Neutrophil (primary cell): ENCODE results near the gene FLII.

Experiments used
- H3K27ac ChIP-seq: fragments of 200-600 bp; sonication (generic); 2 replicates; pipeline ENCODE4 v1.5.1; 2016; ENCODE audit warnings: mild to moderate bottlenecking, moderate library complexity
- H3K27me3 ChIP-seq: fragments of 200-600 bp; sonication (generic); 2 replicates; pipeline ENCODE4 v1.6.0; 2016; ENCODE audit warnings: mild to moderate bottlenecking
- H3K36me3 ChIP-seq: fragments of 200-600 bp; sonication (generic); 2 replicates; pipeline ENCODE4 v1.5.1; 2017
- H3K4me1 ChIP-seq, 2 experiments: fragments of 200-600 bp in 1 of 2; sonication (generic) in 1 of 2; 1 replicate in 1 of 2; 2 replicates in 1 of 2; pipeline versions ENCODE4 v1.5.1 to v1.6.1; 2013 to 2016; ENCODE audit warnings: low read depth in 1 of 2, low read length in 1 of 2, mild to moderate bottlenecking in 1 of 2, moderate library complexity in 1 of 2; ENCODE audit not compliant: control insufficient read depth in 1 of 2, insufficient read depth in 1 of 2
- H3K4me3 ChIP-seq, 2 experiments: fragments of 200-600 bp in 1 of 2; sonication (generic) in 1 of 2; 1 replicate in 1 of 2; 2 replicates in 1 of 2; pipeline ENCODE4 v1.5.1; 2013 to 2016; ENCODE audit warnings: low read depth in 1 of 2, low read length in 1 of 2, mild to moderate bottlenecking in 1 of 2, moderate library complexity in 1 of 2
- H3K9me3 ChIP-seq: fragments of 200-600 bp; sonication (generic); 2 replicates; pipeline ENCODE4 v1.5.1; 2016
- CTCF ChIP-seq: fragments of 200-600 bp; sonication (generic); IDR thresholded peaks from 2 replicates; pipeline ENCODE4 v1.5.1; 2016; ENCODE audit warnings: antibody characterized with exemption

The FLII gene

GRCh38 chr17:18231164-18231563, 27.4 kb downstream of the FLII start:
- Histone ChIP-seq H3K27me3 (peaks cover 9% of the 10 kb centered on the region), H3K36me3 (peaks cover 7% of the 10 kb centered on the region), H3K4me1 (peaks cover 2 to 4% of the 10 kb centered on the region in 2 experiments), H3K27ac (no peak overlapping the region), H3K4me3 (no peak overlapping the region), H3K9me3 (no peaks in the 10 kb centered on the region)
- no peak for TF ChIP-seq CTCF

DNA sequence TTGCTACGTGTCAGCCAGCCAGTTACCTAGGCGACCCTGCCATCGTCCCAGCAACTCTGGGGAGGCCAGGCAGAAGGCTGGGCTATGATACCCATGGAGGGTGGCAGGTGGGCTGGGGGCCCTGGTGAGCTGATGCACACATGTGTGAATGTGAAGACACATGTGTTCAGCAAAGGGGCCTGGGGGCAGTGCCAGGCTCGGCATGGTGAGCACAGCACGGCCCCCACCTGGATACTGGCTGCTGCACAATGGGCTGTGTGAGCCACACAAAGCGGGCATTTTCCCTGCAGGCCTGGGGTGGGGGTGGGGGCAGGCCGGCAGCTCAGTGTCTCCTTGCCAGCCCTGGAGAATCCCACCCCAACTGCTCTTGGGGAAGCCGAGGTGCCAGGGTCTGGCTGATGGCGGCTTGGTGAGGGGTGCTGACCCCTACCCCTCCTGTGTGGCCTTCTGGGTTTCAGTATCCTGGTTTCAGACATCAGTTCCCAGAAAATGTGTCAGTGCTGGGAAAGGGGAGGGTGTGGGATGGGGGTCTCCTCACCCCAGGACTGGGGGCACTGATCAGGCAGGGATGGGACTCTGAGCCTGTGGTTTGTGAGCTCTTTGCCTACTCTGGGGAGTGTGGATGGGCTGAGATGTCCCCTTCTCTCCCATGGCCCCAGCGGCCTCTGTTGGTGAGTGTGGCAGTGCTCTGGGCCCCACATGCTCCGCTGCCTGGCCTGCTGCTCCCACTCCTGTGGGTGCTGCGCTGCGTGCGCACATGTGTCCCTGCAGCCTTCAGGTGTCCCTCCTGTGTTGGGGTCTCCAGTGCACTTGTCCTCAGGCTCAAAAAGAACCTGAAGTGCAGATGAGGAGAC, 28.0 kb downstream of the FLII start:
- Histone ChIP-seq H3K27me3 (peaks cover 13% of the 10 kb centered on the region), H3K4me3 (no peak overlapping the region), H3K27ac (no peak overlapping the region), H3K4me1 (peaks cover 6 to 8% of the 10 kb centered on the region in 2 experiments), H3K36me3 (peaks cover 7% of the 10 kb centered on the region), H3K9me3 (no peaks in the 10 kb centered on the region)
- no peak for TF ChIP-seq CTCF

DNA sequence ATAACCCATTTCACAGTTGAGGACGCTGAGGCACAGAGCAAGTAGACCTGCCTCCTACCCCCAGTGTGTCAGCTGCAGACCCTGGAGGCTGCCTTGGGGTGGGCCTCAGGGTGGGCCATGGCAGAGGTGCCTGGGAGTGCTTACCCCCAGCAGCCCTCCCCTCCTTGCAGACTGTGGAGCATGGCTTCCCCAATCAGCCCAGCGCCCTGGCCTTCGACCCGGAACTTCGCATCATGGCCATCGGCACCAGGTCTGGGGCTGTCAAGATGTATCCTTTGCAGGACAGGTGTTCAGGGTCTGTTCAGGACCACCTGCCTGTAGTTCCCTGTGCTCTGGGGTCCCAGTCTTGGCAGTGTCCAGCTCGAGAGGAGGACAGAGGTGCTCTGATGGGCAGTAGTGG, 28.8 kb downstream of the FLII start:
- H3K27me3 ChIP-seq: peaks cover 13% of the 10 kb centered on the region
- no peak overlapping the region for H3K27ac ChIP-seq
- peaks cover 10 to 12% of the 10 kb centered on the region in 2 experiments for H3K4me1 ChIP-seq
- H3K4me3 ChIP-seq: no peak overlapping the region
- peaks cover 7% of the 10 kb centered on the region for H3K36me3 ChIP-seq
- no peak for TF ChIP-seq CTCF
- H3K9me3 ChIP-seq: no peaks in the 10 kb centered on the region

- Histone ChIP-seq H3K4me1 (peaks cover 11 to 13% of the 10 kb centered on the region in 2 experiments), H3K27ac (no peak overlapping the region), H3K27me3 (peaks cover 13% of the 10 kb centered on the region), H3K4me3 (no peak overlapping the region), H3K9me3 (no peaks in the 10 kb centered on the region), H3K36me3 (peaks cover 5% of the 10 kb centered on the region)
- TF ChIP-seq CTCF: no peak
Observed at GRCh38 chr17:18229254-18229653, 29.3 kb downstream of the FLII start.

- Histone ChIP-seq H3K27me3 (peaks cover 13% of the 10 kb centered on the region), H3K4me1 (peaks cover 11 to 13% of the 10 kb centered on the region in 2 experiments), H3K36me3 (no peaks in the 10 kb centered on the region), H3K4me3 (no peak overlapping the region), H3K27ac (no peak overlapping the region), H3K9me3 (no peaks in the 10 kb centered on the region)
- TF ChIP-seq CTCF: no peak
Observed at GRCh38 chr17:18228176-18228682, 30.3 kb downstream of the FLII start.
